ENCODE data around the gene PRAMEF4. TPM values are rescaled to one million over a fixed set of nuclear protein-coding genes. Genes with fewer than 3 reads are reported as not detected.
"Not testable (repeated sequence)": the region's sequence is repeated elsewhere in the genome, so short reads cannot be mapped to it uniquely, and the experiment has no call there.

PRAMEF4 gene
- total RNA-seq, 1 experiment from 2014 or later, result not detected

DNA sequence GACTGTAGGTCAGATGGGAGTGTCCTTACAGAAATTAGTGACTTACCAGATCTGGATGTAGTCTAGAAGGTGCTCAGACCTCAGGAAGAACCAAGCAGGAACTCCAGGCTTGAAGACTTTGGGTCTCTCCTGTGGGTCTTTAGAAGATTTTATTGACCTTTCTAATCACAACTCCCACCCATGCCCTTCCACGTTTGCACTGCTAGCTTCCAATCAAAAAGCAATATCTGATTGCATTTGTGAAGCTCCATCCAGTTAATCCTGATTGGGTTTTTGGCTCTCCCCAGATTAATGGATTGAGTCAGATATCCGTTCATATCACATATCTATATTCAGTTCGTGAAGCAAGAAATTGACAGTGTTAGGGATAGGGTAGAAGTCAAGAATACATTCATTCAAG lies 54.7 kb downstream of the PRAMEF4 start, which contains the start of gene PRAMEF11:
Gene PRAMEF11 (minus strand): TSS at position 101 of the 400 bp plus-strand sequence. CDS start 2,621 bp downstream, outside the sequence.
- DNase-seq (ENCODE audit: low read depth, low spot score); CTCF ChIA-PET; H3K9me3 ChIP-seq (ENCODE audit: control insufficient read depth in 1 of 2, insufficient read depth in 1 of 2, low read depth in 1 of 2, low read length in 2 of 2); H4K20me1 ChIP-seq (ENCODE audit: insufficient read depth); H3K4me3 ChIP-seq (replicated peaks in 1 of 2; ENCODE audit: low read depth in 1 of 2, low read length in 2 of 2); H3K27ac ChIP-seq (ENCODE audit: low read depth, low read length); H2AFZ ChIP-seq (ENCODE audit: low read depth, low read length, poor library complexity, severe bottlenecking); H3K27me3 ChIP-seq (ENCODE audit: insufficient read depth, low read length); BruUV-seq (replicated peaks); intact Hi-C loops (cut with micrococcal nuclease); H3K9me2 ChIP-seq (ENCODE audit: insufficient read depth); H3K4me1 ChIP-seq (ENCODE audit: control insufficient read depth in 1 of 2, insufficient read depth in 2 of 2, low read length in 2 of 2); H3K79me2 ChIP-seq (ENCODE audit: insufficient read depth, low read length); H3K36me3 ChIP-seq (ENCODE audit: control insufficient read depth in 1 of 2, insufficient read depth in 2 of 2, low read length in 2 of 2); RAD21 ChIA-PET (ENCODE audit: low non-redundant PET in 1 of 2, low total read pairs in 2 of 2, uncharacterized antibody in 2 of 2, unreplicated experiment in 2 of 2); H3K9ac ChIP-seq (ENCODE audit: low read length); ATAC-seq; POLR2A ChIA-PET; H3K4me2 ChIP-seq (ENCODE audit: low read length): not testable (repeated sequence)

Other genes with a start within 250 kb of the PRAMEF4 start
- gene AADACL4, start 242.1 kb downstream of the PRAMEF4 start, total RNA-seq (2021; ENCODE audit: unreplicated experiment), result not detected
- not detected for gene AADACL3, start 170.1 kb downstream of the PRAMEF4 start, total RNA-seq (2021; ENCODE audit: unreplicated experiment)
- not detected for gene CFAP107, start 140.0 kb downstream of the PRAMEF4 start, total RNA-seq (2021; ENCODE audit: unreplicated experiment)
- not detected for gene PRAMEF12, start 112.5 kb downstream of the PRAMEF4 start, total RNA-seq (2021; ENCODE audit: unreplicated experiment)
- not detected for gene PRAMEF1, start 94.8 kb downstream of the PRAMEF4 start, total RNA-seq (2021; ENCODE audit: unreplicated experiment)
- not detected for gene PRAMEF11, start 54.8 kb downstream of the PRAMEF4 start, total RNA-seq (2021; ENCODE audit: unreplicated experiment)
- gene HNRNPCL1, start 37.5 kb downstream of the PRAMEF4 start, total RNA-seq (2021; ENCODE audit: unreplicated experiment), result not detected
- gene PRAMEF2, start 29.1 kb downstream of the PRAMEF4 start, total RNA-seq (2021; ENCODE audit: unreplicated experiment), result not detected
- not detected for gene PRAMEF10, start 12.1 kb upstream of the PRAMEF4 start, total RNA-seq (2021; ENCODE audit: unreplicated experiment)
- not detected for gene PRAMEF7, start 30.4 kb upstream of the PRAMEF4 start, total RNA-seq (2021; ENCODE audit: unreplicated experiment)
- gene PRAMEF6, start 61.4 kb upstream of the PRAMEF4 start, total RNA-seq (2021; ENCODE audit: unreplicated experiment), result not detected
- not detected for gene PRAMEF27, start 170.4 kb upstream of the PRAMEF4 start, total RNA-seq (2021; ENCODE audit: unreplicated experiment)
- not detected for gene HNRNPCL3, start 174.6 kb upstream of the PRAMEF4 start, total RNA-seq (2021; ENCODE audit: unreplicated experiment)
- gene PRAMEF25, start 184.6 kb upstream of the PRAMEF4 start, total RNA-seq (2021; ENCODE audit: unreplicated experiment), result not detected
- not detected for gene HNRNPCL2, start 230.7 kb upstream of the PRAMEF4 start, total RNA-seq (2021; ENCODE audit: unreplicated experiment)

Data from HCT116 (cell line).